CD4-positive, alpha-beta memory T cell (primary cell): ENCODE measurements around the gene ZBTB20. TPM values are rescaled to one million over a fixed set of nuclear protein-coding genes. Genes with fewer than 3 reads are reported as not detected.

Experiments
- CTCF ChIA-PET: fragments of 350-600 bp; sonication (Branson Sonifier 250); formaldehyde crosslinking; loops from one replicate; lab custom pipeline; 2021; ENCODE audit warnings: inconsistent platforms; ENCODE audit not compliant: partially characterized antibody; lab: Charles Lee
- POLR2A ChIA-PET: fragments of 350-600 bp; sonication (Branson Sonifier 250); formaldehyde crosslinking; loops from one replicate; lab custom pipeline; 2021; ENCODE audit not compliant: partially characterized antibody; lab: Charles Lee
- DNase-seq, 5 donors: peaks; one replicate each; pipeline versions ENCODE4 v3.0.0 to v3.0.0-alpha.2; 2020 to 2022; ENCODE audit warnings: mixed read lengths in 1 of 5
- H3K27ac ChIP-seq: one replicate; pipeline ENCODE4 v1.7.0; 2013; ENCODE audit warnings: low read depth, low read length
- H3K27me3 ChIP-seq: 2 replicates; pipeline ENCODE4 v1.7.0; 2013; ENCODE audit warnings: mild to moderate bottlenecking, low read length, moderate library complexity; ENCODE audit not compliant: insufficient read depth
- H3K36me3 ChIP-seq: 2 replicates; pipeline ENCODE4 v1.7.0; 2013; ENCODE audit warnings: mild to moderate bottlenecking, low read length, moderate library complexity; ENCODE audit not compliant: insufficient read depth
- H3K4me1 ChIP-seq: 2 replicates; pipeline ENCODE4 v1.7.0; 2013; ENCODE audit warnings: mild to moderate bottlenecking, low read length, moderate library complexity; ENCODE audit not compliant: insufficient read depth
- H3K4me3 ChIP-seq, 2 donors: one replicate each; pipeline ENCODE4 v1.7.0; 2013; ENCODE audit warnings: low read length in 2 of 2, mild to moderate bottlenecking in 1 of 2
- H3K9me3 ChIP-seq, 2 donors: one replicate each; pipeline ENCODE4 v1.7.0; 2013; ENCODE audit warnings: low read length in 2 of 2, control low read depth in 1 of 2; ENCODE audit not compliant: control insufficient read depth in 1 of 2
- H3K27ac Mint-ChIP-seq, 7 donors: one replicate each; pipeline ENCODE4 v1.8.0; 2020 to 2021; ENCODE audit warnings: mixed read lengths in 7 of 7, mild to moderate bottlenecking in 6 of 7, inconsistent platforms in 3 of 7, moderate library complexity in 3 of 7
- H3K27me3 Mint-ChIP-seq, 2 donors: one replicate each; pipeline ENCODE4 v1.8.0; 2020 to 2021; ENCODE audit warnings: mixed read lengths in 2 of 2
- H3K36me3 Mint-ChIP-seq, 2 donors: one replicate each; pipeline ENCODE4 v1.8.0; 2020 to 2021; ENCODE audit warnings: mixed read lengths in 2 of 2, inconsistent platforms in 1 of 2, mild to moderate bottlenecking in 1 of 2
- H3K4me1 Mint-ChIP-seq, 4 donors: one replicate each; pipeline ENCODE4 v1.8.0; 2020 to 2021; ENCODE audit warnings: mixed read lengths in 4 of 4, mild to moderate bottlenecking in 1 of 4
- H3K4me3 Mint-ChIP-seq, 8 donors: one replicate each; pipeline ENCODE4 v1.8.0; 2020 to 2021; ENCODE audit warnings: mixed read lengths in 8 of 8, mild to moderate bottlenecking in 7 of 8, moderate library complexity in 6 of 8, inconsistent platforms in 3 of 8
- H3K9me3 Mint-ChIP-seq, 8 donors: one replicate each; pipeline ENCODE4 v1.8.0; 2020 to 2021; ENCODE audit warnings: mixed read lengths in 8 of 8, mild to moderate bottlenecking in 5 of 8, inconsistent platforms in 3 of 8, moderate library complexity in 1 of 8
- intact Hi-C: fragments of 100-400 bp; cut with micrococcal nuclease; formaldehyde crosslinking; loops from one replicate; pipeline ENCODE4 v1.15.1; 2023
- polyA plus RNA-seq, 2 donors: library from polyadenylated mRNA; unstranded; fragments of 300-500 nt; fragmentation: Illumina TruSeq; gene quantifications; one replicate each; pipeline ENCODE4 v1.2.3, GENCODE V29; 2021
- total RNA-seq, 2 experiments: library from RNA; stranded (reverse); gene quantifications; one replicate each; pipeline ENCODE4 v1.2.3, GENCODE V29; 2021

Gene ZBTB20
- total and polyA plus RNA-seq, 4 experiments from 2014 or later, result 21.9 to 58.4 (median 41.4) TPM

DNA sequence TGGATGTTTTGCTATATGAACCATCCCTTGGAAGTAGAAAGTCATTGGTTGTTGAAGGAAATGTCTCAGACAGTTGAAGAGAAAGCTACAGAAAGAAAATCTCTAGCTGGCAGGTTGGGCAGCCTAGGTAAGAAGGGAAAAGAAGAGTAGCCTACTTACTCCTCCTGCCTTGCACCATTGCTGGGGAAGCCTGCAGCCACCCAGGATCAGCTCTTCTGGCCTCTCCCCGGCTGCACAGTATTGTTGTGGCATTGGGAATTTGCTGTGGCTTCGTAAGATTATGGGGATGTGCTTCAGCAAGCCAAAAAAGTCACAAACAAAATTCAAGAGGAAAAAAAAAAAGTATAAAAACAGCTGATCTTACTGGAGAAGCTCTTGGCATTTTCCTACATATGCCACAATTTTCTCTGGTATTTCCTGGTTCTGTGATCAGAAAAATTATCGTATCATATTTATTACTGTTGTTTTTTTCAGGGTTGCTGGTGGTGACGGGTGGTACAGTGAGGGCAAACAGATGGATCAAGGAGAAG, 699.1 kb downstream of the ZBTB20 start:
- no peaks in the 10 kb centered on the region for H3K9me3 ChIP-seq
- no peaks in the 10 kb centered on the region for H3K27me3 Mint-ChIP-seq
- peaks cover 0 to 2% (median 0%) of the 10 kb centered on the region in 8 donors for H3K9me3 Mint-ChIP-seq
- no peak overlapping the region for H3K27ac Mint-ChIP-seq
- H3K4me1 Mint-ChIP-seq, result peaks cover 2 to 7% (median 6%) of the 10 kb centered on the region in 4 donors
- H3K4me3 ChIP-seq, result no peak overlapping the region
- POLR2A ChIA-PET, result no interaction called here
- intact Hi-C loops, result no loop called here
- no peaks in the 10 kb centered on the region for H3K36me3 ChIP-seq
- no peaks in the 10 kb centered on the region for H3K27me3 ChIP-seq
- CTCF ChIA-PET, result interaction anchor here (0.8 to 1.6 kb wide), 6 partner anchors 8 to 29 kb away, joined by 3 to 4 read pairs (median 3); no protein-coding TSS in a partner anchor
- no peak for DNase-seq
- H3K4me3 Mint-ChIP-seq, result no peak overlapping the region
- H3K27ac ChIP-seq, result no peak overlapping the region
- H3K36me3 Mint-ChIP-seq, result no peaks in the 10 kb centered on the region
- H3K4me1 ChIP-seq, result no peaks in the 10 kb centered on the region

DNA sequence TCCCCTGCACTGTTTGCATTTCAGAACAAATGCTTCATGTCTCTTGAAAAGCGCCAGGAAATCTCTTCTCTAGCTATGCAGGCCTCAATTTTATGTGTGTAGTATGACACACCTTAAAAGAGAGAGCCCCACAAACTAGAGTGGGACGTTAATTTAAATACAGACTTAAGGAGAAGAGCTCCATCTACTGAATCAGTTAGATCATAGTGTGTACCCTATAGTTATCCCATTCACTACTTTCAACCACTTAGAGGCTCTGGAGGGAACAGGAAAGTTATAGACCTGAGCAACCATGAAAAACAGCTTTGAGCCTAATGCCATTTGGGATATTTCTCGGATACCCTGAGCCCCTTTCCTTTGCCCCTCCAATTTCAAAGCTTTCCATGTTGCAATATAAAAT, 699.5 kb downstream of the ZBTB20 start:
- Mint-ChIP-seq H3K27ac (no peak overlapping the region), H3K4me3 (no peak overlapping the region), H3K27me3 (no peaks in the 10 kb centered on the region), H3K9me3 (peaks cover 0 to 2% (median 0%) of the 10 kb centered on the region in 8 donors), H3K4me1 (peaks cover 2 to 8% (median 7%) of the 10 kb centered on the region in 4 donors), H3K36me3 (no peaks in the 10 kb centered on the region)
- Histone ChIP-seq H3K27me3 (no peaks in the 10 kb centered on the region), H3K36me3 (no peaks in the 10 kb centered on the region), H3K4me3 (no peak overlapping the region), H3K4me1 (no peaks in the 10 kb centered on the region), H3K27ac (no peak overlapping the region), H3K9me3 (no peaks in the 10 kb centered on the region)
- CTCF ChIA-PET, result interaction anchor here (0.8 to 1.6 kb wide), 6 partner anchors 9 to 29 kb away, joined by 3 to 4 read pairs (median 3); no protein-coding TSS in a partner anchor
- POLR2A ChIA-PET, result no interaction called here
- intact Hi-C loops, result no loop called here
- no peak for DNase-seq

DNA sequence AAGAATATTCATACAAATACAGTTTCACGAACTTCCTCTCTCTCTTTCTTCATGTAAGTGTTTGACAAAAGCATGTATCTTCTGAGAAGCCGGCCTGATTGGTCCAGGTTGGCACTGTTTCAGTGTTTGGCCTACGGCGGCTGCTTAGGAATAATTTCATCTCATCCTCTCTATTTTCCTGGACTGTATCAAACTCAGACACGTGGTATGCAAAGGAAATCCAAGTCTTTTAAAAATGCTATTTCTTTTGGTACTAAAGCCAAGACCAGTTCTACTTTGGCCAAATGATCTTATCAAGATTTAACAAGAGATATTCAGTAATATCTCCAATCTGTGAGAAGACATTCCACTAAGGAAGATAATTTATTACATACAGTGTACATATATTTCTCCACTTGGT, 700.5 kb downstream of the ZBTB20 start:
- intact Hi-C loops, result no loop called here
- Histone ChIP-seq H3K9me3 (no peaks in the 10 kb centered on the region), H3K27me3 (no peaks in the 10 kb centered on the region), H3K36me3 (no peaks in the 10 kb centered on the region), H3K4me3 (no peak overlapping the region), H3K4me1 (no peaks in the 10 kb centered on the region), H3K27ac (no peak overlapping the region)
- no peak for DNase-seq
- Mint-ChIP-seq H3K36me3 (no peaks in the 10 kb centered on the region), H3K4me1 (peaks cover under 1 to 7% (median 5%) of the 10 kb centered on the region in 4 donors), H3K9me3 (peaks cover 0 to 2% (median 0%) of the 10 kb centered on the region in 8 donors), H3K27me3 (no peaks in the 10 kb centered on the region), H3K27ac (no peak overlapping the region), H3K4me3 (no peak overlapping the region)
- CTCF ChIA-PET, result interaction anchor here (1.6 kb wide), 1 partner anchor 13 kb away, joined by 4 read pairs; no protein-coding TSS in a partner anchor
- POLR2A ChIA-PET, result no interaction called here

DNA sequence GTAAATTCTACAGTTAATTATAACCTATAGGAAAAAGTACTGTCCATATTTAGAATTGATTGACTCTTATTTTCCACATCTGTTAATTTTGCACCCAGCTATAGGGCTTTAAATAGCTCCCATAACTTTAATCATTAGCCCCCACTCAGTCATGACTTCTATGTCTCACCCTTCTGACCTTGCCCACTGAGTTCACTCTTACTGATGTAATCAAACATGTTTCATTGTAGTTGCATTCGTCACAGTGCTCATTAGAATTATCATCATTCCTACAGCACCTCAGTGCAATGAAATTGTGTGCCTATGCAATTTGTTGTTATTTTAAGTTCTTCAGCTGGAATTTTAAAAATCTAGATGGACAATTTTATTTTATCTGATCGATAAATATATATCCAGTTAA, 701.9 kb downstream of the ZBTB20 start:
- H3K9me3 Mint-ChIP-seq, result peaks cover 0 to 2% (median 0%) of the 10 kb centered on the region in 8 donors
- Histone ChIP-seq H3K36me3 (no peaks in the 10 kb centered on the region), H3K27me3 (no peaks in the 10 kb centered on the region), H3K4me3 (no peak overlapping the region), H3K4me1 (no peaks in the 10 kb centered on the region), H3K9me3 (no peaks in the 10 kb centered on the region), H3K27ac (no peak overlapping the region)
- DNase-seq, result no peak
- CTCF ChIA-PET, result no interaction called here
- POLR2A ChIA-PET, result no interaction called here
- H3K27me3 Mint-ChIP-seq, result no peaks in the 10 kb centered on the region
- H3K36me3 Mint-ChIP-seq, result peaks cover 0 to 2% of the 10 kb centered on the region in 2 donors
- intact Hi-C loops, result no loop called here
- no peak overlapping the region for H3K4me3 Mint-ChIP-seq
- H3K27ac Mint-ChIP-seq, result peak overlapping the region in 1 of 7 donors; percentile 7
- H3K4me1 Mint-ChIP-seq, result peaks cover 0 to 3% (median 0%) of the 10 kb centered on the region in 4 donors

DNA sequence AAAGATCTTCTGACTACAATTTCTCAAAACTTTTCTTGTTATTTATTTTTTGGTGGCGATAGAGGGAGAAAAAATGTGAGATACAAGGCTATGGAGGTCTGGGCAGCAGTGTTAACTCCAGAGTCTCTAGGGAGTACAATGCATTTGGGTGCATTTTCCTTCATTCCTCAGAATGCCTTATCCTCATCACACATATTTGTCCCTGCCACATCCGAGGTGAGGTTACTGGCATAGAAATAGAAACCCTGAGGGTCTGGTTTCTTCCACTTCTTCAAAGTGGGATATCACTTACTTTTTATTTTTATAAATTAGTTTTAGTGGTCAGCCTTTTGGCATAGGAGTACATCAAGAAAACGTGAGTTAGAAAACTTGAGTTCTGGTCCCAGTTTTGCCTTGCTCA, 702.9 kb downstream of the ZBTB20 start:
- H3K4me1 Mint-ChIP-seq, result peaks cover 0 to 3% (median 0%) of the 10 kb centered on the region in 4 donors
- H3K27ac Mint-ChIP-seq, result no peak overlapping the region

DNA sequence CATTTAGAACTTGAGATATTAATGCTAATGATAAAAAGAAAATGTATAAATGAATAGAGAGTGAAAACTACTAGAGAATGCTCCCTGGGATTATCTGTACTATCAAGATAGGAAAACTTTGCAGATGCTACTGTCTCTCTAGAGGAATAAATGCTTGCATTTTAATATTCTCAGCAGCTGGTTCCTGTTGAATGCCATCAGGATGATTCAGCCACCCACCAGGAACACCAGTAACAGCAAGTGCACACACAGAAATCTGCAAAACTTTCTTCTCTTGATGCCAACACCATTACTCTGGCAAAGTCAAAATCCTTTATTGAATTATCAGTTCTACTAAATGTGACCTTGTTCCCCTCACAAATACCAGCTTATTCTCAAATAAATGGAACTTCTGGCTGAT, 704.8 kb downstream of the ZBTB20 start:
- no peak for DNase-seq
- ChIA-PET CTCF (interaction anchor here (1.1 to 1.2 kb wide), 2 partner anchors 10 to 22 kb away, joined by 3 read pairs; no protein-coding TSS in a partner anchor), POLR2A (no interaction called here)
- intact Hi-C loops, result no loop called here
- H3K9me3 ChIP-seq, result no peaks in the 10 kb centered on the region
- H3K27ac ChIP-seq, result no peak overlapping the region
- H3K27me3 ChIP-seq, result no peaks in the 10 kb centered on the region
- no peak overlapping the region for H3K4me3 ChIP-seq
- H3K27me3 Mint-ChIP-seq, result no peaks in the 10 kb centered on the region
- H3K4me1 ChIP-seq, result no peaks in the 10 kb centered on the region
- H3K9me3 Mint-ChIP-seq, result no peaks in the 10 kb centered on the region
- H3K36me3 Mint-ChIP-seq, result peaks cover 0 to 2% of the 10 kb centered on the region in 2 donors
- no peak overlapping the region for H3K27ac Mint-ChIP-seq
- H3K36me3 ChIP-seq, result no peaks in the 10 kb centered on the region
- no peak overlapping the region for H3K4me3 Mint-ChIP-seq
- peaks cover 0 to 3% (median 0%) of the 10 kb centered on the region in 4 donors for H3K4me1 Mint-ChIP-seq

More for the DNA sequence above, 702.9 kb downstream of the ZBTB20 start:
- no peaks in the 10 kb centered on the region for H3K4me1 ChIP-seq
- H3K4me3 ChIP-seq, result no peak overlapping the region
- peaks cover 0 to 2% (median 0%) of the 10 kb centered on the region in 8 donors for H3K9me3 Mint-ChIP-seq
- H3K9me3 ChIP-seq, result no peaks in the 10 kb centered on the region
- intact Hi-C loops, result no loop called here
- ChIA-PET CTCF (no interaction called here), POLR2A (no interaction called here)
- no peak overlapping the region for H3K27ac ChIP-seq
- peaks cover 0 to 2% of the 10 kb centered on the region in 2 donors for H3K36me3 Mint-ChIP-seq
- no peaks in the 10 kb centered on the region for H3K36me3 ChIP-seq
- no peaks in the 10 kb centered on the region for H3K27me3 Mint-ChIP-seq
- H3K4me3 Mint-ChIP-seq, result no peak overlapping the region
- H3K27me3 ChIP-seq, result no peaks in the 10 kb centered on the region
- no peak for DNase-seq

DNA sequence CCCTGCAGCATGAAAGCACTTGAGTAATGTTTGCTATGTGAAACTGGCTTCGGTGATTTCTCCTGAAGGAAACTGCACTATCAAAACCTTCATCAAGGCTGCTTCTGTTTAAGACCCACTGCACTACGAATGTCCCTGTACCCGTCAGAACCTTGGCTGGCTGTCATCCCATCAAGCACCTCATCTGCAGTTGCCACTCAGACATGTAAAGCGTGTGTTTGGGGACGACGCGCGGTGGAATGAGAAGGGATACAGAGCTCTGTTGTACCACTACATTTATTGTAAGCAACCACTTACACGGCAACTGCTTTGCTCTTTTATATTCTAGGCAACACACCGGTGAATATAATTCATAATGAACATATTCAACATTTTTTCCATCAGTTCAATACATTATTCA, 705.7 kb downstream of the ZBTB20 start:
- H3K4me1 Mint-ChIP-seq, result peaks cover 0 to 3% (median 0%) of the 10 kb centered on the region in 4 donors
- H3K4me3 Mint-ChIP-seq, result no peak overlapping the region
- POLR2A ChIA-PET, result no interaction called here
- Histone ChIP-seq H3K4me3 (no peak overlapping the region), H3K36me3 (no peaks in the 10 kb centered on the region), H3K27me3 (no peaks in the 10 kb centered on the region), H3K27ac (no peak overlapping the region), H3K9me3 (no peaks in the 10 kb centered on the region), H3K4me1 (no peaks in the 10 kb centered on the region)
- intact Hi-C loops, result no loop called here
- H3K27ac Mint-ChIP-seq, result no peak overlapping the region
- H3K36me3 Mint-ChIP-seq, result peaks cover 0 to 2% of the 10 kb centered on the region in 2 donors
- H3K9me3 Mint-ChIP-seq, result no peaks in the 10 kb centered on the region
- CTCF ChIA-PET, result interaction anchor here (1.1 to 2.4 kb wide), 3 partner anchors 9 to 23 kb away, joined by 3 to 6 read pairs (median 3); no protein-coding TSS in a partner anchor
- no peaks in the 10 kb centered on the region for H3K27me3 Mint-ChIP-seq
- no peak for DNase-seq
